Bronchial smooth muscle cell (primary cell): ENCODE data around the gene GYG2. TPM values are rescaled to one million over a fixed set of nuclear protein-coding genes. Genes with fewer than 3 reads are reported as not detected.

Source experiments
- total RNA-seq: library from RNA; depleted of rRNA; stranded (reverse); fragments of >200 nt; gene quantifications from 2 replicates; pipeline ENCODE4 v1.2.1, GENCODE V29; 2014

GYG2 gene
- total RNA-seq: 2.5 and 2.6 TPM in 2 replicates

DNA sequence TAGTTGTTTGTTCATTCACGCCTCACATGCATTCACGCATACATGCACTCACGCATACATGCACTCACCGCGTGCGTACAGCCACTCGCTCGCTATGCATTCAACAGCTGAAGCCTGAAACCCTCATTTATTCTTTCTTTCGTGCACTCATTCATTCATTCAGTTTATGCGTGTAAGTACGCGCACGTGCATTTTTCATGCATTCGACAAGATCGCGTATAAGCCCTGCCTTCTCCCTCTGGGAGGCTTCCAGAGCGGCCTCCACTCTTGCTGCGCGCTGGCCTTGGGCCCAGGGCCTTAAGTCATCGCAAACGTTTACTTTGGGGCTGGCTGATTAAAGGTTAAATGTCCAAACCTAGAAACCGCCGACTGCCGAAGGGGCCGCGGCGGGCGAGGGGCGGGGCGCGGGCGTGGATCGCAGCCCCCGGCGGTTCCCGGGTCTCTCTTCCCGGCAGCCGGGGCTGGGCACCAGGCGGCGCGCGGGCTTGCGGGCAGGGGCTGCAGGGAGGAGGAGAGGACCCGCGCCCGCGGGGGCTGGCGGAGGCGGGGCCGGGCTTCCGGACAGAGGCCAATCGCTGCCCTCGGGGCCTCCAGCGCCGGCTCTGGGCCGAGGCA, at the start of gene GYG2:
TSS of gene GYG2 (plus strand) at position 587 of the 615 bp plus-strand sequence. CDS start 1,259 bp downstream, outside the sequence.

GRCh38 chrX:2928583-2929434, 100.1 kb downstream of the GYG2 start, which contains the start of gene ARSD:
Gene ARSD, minus strand, starts transcription at chrX:2929339. Its CDS starts 64 bp downstream, at chrX:2929275.

Other genes starting within 250 kb of the GYG2 start
- 158 and 164 TPM in 2 replicates for gene CD99, start 137.6 kb upstream of the GYG2 start, total RNA-seq
- 0.52 and 6.1 TPM in 2 replicates for gene XG, start 76.9 kb upstream of the GYG2 start, total RNA-seq
- 17.2 and 18.3 TPM in 2 replicates for gene ARSD, start 100.4 kb downstream of the GYG2 start, total RNA-seq
- not detected in 2 replicates for gene ARSH, start 177.6 kb downstream of the GYG2 start, total RNA-seq
- 0.09 TPM in 1 of 2 replicates, not detected in the other for gene ARSF, start 212.5 kb downstream of the GYG2 start, total RNA-seq